Effector CD4-positive, alpha-beta T cell (primary cell): ENCODE data around the gene ACACA.

Experiments used
- DNase-seq: peaks from one replicate; pipeline ENCODE4 v3.0.0-alpha.2; 2020

Gene ACACA

GRCh38 chr17:37064206-37064605 lies 342.4 kb downstream of the ACACA start:
- DNase-seq: no peak

DNA sequence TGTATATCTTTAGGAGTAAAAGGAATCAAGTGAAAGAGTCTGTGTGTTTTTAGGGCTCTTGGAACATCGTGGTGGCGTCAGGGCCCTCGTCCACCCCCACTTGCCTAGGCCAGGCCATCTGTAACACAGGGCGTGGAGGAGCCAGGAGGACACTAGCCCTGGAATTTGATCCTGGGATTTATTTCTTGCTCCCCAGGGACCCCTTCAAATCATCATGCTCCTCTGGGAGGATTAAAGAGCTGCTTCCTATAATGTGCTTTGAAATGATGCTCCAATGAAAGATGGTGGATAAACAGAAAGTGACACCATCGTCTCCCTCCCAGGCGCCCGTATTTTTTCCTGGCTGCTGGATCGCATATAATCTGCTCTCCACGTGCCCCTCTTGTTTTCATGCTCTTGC lies 344.6 kb downstream of the ACACA start:
- no peak for DNase-seq

DNA sequence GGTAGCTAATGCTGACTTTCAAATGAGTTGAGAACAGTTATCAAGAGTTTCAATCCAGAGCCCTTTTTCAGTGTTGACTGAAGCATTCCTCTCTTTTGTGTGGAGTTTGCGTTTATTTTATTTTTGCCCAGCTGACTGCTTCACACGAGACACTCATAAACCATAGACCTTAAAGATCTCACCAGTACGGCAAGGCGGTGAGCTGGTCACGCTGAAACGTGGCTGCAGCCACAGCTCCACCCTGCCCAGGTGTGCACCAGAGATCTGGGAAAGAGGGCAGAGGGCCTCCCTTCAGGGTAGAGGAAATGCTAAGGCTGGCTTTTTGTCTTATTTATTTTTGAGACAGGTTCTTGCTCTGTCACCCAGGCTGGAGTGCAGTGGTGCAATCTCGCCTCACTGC lies 345.7 kb downstream of the ACACA start:
- no peak for DNase-seq

DNA sequence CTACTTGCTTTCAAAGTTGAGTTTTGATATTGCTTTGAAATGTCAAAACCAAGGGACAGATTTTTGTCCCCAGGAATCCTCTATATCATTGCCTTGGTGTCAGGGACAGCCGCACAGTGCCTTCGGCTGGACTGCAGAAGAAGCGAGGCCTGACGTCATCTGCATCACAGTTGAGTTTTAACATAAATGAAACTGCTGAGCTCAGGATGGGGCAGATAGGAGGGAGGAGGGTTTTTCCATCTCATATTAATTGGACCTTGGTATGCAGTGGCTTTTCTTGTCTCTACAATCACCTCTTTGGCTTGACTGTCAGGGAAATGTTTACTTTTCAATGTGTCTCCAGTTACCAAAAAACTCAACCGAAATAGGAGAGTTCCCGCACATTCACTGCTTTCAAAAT lies 346.5 kb downstream of the ACACA start:
- no peak for DNase-seq

- DNase-seq: no peak
Observed at GRCh38 chr17:37059493-37059892, 347.1 kb downstream of the ACACA start.

- DNase-seq: no peak
Observed at GRCh38 chr17:37056622-37057021, 350.0 kb downstream of the ACACA start.

GRCh38 chr17:37054894-37055293 lies 351.7 kb downstream of the ACACA start:
- DNase-seq: no peak

GRCh38 chr17:37052450-37052849 lies 354.2 kb downstream of the ACACA start:
- DNase-seq: no peak

DNA sequence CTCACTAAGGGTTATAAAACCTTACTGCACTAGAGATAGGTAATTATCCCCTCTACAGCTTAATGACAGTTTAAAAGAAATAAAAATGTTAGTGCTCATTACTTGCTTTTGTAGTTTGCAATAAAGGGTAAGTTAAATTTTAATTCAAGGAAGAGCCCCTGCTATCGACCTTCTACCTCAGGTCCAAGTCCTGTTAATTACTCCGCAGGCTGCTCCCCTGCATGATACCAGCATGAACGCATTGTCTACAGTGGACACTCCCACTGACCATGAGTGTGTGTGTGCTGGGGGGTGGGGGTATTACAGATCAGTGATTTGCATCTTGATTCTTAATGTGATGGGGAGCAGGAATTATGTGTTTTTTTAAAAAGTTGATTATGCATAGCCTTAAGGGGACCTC lies 354.8 kb downstream of the ACACA start:
- no peak for DNase-seq

DNA sequence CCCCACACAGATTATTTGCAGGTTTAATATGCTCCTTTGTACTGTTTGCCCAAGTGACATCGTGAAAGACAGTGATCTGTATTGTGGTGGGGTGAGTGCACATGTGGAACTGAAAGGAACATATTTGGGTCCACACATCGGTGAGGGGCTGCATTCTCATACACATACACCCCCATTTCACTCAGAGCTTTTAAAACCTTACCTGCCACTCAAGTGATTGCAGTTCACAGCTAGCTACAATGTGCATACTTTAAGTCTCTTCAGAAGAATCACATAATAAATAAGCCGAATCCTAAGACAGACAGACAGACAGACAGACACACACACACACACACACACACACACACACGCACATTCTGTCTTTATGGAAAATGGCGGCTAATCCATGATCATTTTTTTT lies 355.3 kb downstream of the ACACA start:
- DNase-seq: no peak

DNA sequence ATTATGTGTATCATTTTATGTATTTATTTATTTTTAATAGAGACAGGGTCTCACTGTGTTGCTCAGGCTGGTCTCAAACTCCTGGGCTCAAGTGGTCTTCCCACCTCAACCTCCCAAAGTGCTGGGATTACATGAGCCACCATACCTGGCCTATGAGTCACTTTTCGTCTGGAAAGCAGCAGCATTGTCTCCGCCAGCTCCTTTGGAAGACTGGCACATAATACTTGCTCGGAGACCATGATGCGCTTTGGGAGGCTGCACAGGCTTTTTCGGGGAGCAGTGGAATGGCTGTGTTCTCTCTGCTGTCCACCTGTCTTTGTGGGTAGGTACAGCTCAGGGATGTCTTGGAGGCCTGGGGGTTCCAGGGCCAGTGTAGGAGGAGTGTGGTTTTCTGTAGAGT lies 355.7 kb downstream of the ACACA start:
- DNase-seq: no peak

- DNase-seq: no peak
Observed at GRCh38 chr17:37048811-37049210, 357.8 kb downstream of the ACACA start.

DNA sequence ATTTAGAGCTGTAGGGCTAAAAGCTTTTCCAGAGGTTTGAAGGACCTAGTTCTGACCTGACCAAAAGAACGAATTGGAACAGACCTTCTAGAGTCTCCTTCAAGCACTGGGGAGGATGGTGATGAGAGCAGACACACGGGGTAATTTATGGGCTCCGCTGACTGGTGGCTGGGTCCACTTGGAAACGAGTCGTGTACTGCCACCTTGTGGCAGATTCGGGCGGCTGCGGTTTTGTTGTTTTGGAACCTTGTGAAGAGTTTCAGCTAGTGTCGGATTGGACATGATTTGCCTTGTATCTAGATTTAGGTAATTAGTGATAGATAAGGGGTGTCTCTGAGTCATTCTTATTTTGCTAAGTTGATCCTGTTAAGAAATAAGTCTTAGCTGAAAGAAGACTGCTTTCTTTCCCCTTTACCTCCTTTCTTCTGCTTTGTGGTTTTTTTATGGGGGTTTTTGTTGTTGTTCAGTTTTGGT lies 359.0 kb downstream of the ACACA start:
- DNase-seq: peak; percentile 74

GRCh38 chr17:37045351-37045922 lies 361.2 kb downstream of the ACACA start:
- no peak for DNase-seq

DNA sequence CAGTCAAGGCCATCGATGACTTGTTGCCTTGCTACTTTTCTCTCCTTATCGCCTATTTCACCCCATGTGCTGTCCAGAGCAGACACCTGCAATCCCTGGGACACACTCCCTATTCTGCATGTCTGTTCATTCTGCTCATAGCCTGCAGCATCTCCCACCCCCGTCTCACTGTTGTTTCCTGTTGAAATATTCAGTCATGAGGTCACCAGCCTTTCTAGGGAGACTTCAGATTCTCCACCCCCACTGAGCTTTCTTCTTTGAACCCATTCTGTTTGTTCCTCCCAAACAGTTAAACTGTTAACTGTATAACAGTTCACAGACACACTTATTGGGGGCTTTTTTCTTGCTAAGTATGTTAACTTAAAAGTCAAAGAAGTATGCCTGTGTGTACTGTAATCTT lies 363.4 kb downstream of the ACACA start:
- no peak for DNase-seq

- no peak for DNase-seq
Observed at GRCh38 chr17:37041932-37042331, 364.7 kb downstream of the ACACA start.

DNA sequence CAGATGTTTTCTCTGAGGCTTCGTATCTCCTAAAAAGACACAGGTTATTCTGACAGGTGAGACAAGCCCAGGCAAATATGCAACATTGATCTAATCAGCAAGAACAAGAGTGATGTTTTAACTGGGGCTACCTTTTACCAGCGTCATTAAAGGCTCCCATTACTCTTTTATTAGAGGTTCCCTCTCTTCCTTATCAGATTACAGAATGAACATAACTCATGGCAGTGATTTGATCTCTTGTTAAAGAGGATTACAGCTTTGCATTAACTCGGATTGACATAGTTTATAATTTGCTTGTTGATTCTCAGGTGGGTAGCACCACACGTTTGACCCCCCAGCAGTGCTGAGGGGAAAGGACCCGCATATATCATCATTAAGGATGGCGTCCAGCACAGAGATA lies 367.4 kb downstream of the ACACA start:
- DNase-seq: no peak

DNA sequence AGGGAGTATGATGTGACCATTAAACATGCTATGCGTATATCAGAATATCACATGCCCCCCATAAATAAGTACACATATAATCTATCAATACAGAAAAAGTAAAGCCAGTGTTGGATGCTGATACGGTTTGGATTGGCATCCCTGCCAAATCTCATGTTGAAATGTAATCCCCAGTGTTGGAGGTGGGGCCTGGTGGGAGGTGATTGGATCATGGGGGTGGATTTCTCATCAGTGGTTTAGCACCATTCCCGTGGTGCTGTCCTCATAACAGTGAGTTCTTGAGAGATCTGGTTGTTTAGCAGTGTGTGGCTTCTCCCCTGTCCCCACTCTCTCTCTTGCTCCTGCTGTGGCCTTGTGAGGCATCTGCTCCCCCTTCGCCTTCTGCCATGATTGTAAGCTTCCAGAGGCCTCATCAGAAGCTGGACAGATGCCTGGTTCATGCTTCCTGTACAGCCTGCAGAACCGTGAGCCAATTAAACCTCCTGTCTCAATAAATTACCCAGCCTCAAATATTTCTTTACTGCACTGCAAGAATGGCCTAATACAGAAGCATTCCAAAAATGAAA lies 369.0 kb downstream of the ACACA start:
- no peak for DNase-seq
